WTC11 (cell line): ENCODE data around the gene APEX2. TPM values are rescaled to one million over a fixed set of nuclear protein-coding genes. Genes with fewer than 3 reads are reported as not detected.

Experiments used
- ATAC-seq: fragments of 200-7000 bp; cut with Tn5 transposase; 2 replicates; pipeline ENCODE4 v1.10.0; 2021; ENCODE audit warnings: mild to moderate bottlenecking, moderate library complexity
- Bru-seq: library from RNA; stranded (reverse); fragments of 400-500 nt; gene quantifications from one replicate; lab custom pipeline; 2021; lab: Mats Ljungman, UMichigan
- CTCF ChIA-PET: fragments of 300-600 bp; sonication (Branson Sonifier 250); formaldehyde crosslinking; loops from one replicate; lab custom pipeline; 2021; ENCODE audit warnings: antibody characterized with exemption; lab: Charles Lee
- POLR2A ChIA-PET: fragments of 350-600 bp; sonication (Branson Sonifier 250); formaldehyde crosslinking; loops from one replicate; lab custom pipeline; 2021; ENCODE audit warnings: antibody characterized with exemption; lab: Charles Lee
- DNase-seq: peaks from one replicate; pipeline ENCODE4 v3.0.0; 2021; ENCODE audit warnings: low spot score
- H3K27ac Mint-ChIP-seq: 2 replicates; pipeline ENCODE4 v1.8.0; 2021; ENCODE audit warnings: mixed read lengths
- H3K27me3 Mint-ChIP-seq: 2 replicates; pipeline ENCODE4 v1.8.0; 2021; ENCODE audit warnings: low read depth, mild to moderate bottlenecking, moderate library complexity, mixed read lengths
- H3K36me3 Mint-ChIP-seq: 2 replicates; pipeline ENCODE4 v1.8.0; 2021; ENCODE audit warnings: mixed read lengths
- H3K4me1 Mint-ChIP-seq: 2 replicates; pipeline ENCODE4 v1.8.0; 2022; ENCODE audit warnings: mixed read lengths
- H3K4me3 Mint-ChIP-seq: 2 replicates; pipeline ENCODE4 v1.8.0; 2021; ENCODE audit warnings: mild to moderate bottlenecking, moderate library complexity, mixed read lengths
- H3K9me3 Mint-ChIP-seq: 2 replicates; pipeline ENCODE4 v1.8.0; 2021; ENCODE audit warnings: mixed read lengths
- CREB1 ChIP-seq: sonication (generic); formaldehyde crosslinking; IDR thresholded peaks from 2 replicates; pipeline ENCODE4 v1.8.0; 2023; ENCODE audit warnings: mild to moderate bottlenecking, missing genetic modification reagents
- CTCF ChIP-seq: fragments of 200-600 bp; IDR thresholded peaks from 2 replicates; pipeline ENCODE4 v1.8.0; 2022; ENCODE audit warnings: antibody characterized with exemption
- E2F1 ChIP-seq: sonication (generic); formaldehyde crosslinking; IDR thresholded peaks from 2 replicates; pipeline ENCODE4 v1.8.0; 2022; ENCODE audit warnings: mild to moderate bottlenecking, missing genetic modification reagents
- EMX1 ChIP-seq: fragments of 250-450 bp; sonication (Bioruptor Pico); IDR thresholded peaks from 2 replicates; pipeline ENCODE4 v1.8.0; 2021; ENCODE audit warnings: mild to moderate bottlenecking
- JUN ChIP-seq: sonication (generic); formaldehyde crosslinking; IDR thresholded peaks from 2 replicates; pipeline ENCODE4 v1.8.0; 2023; ENCODE audit warnings: mild to moderate bottlenecking, missing genetic modification reagents
- NFYB ChIP-seq: sonication (generic); formaldehyde crosslinking; conservative IDR thresholded peaks from 2 replicates; pipeline ENCODE4 v1.8.0; 2022; ENCODE audit warnings: low read depth, missing genetic modification reagents
- NR1H2 ChIP-seq: sonication (generic); formaldehyde crosslinking; IDR thresholded peaks from 2 replicates; pipeline ENCODE4 v1.9.0; 2021; ENCODE audit warnings: mild to moderate bottlenecking, moderate library complexity, missing genetic modification reagents
- TEAD4 ChIP-seq: sonication (generic); formaldehyde crosslinking; IDR thresholded peaks from 2 replicates; pipeline ENCODE4 v1.8.0; 2022; ENCODE audit warnings: mild to moderate bottlenecking, missing genetic modification reagents
- ZBTB21 ChIP-seq: sonication (generic); formaldehyde crosslinking; IDR thresholded peaks from 2 replicates; pipeline ENCODE4 v1.8.1; 2023; ENCODE audit warnings: mild to moderate bottlenecking, missing genetic modification reagents, borderline replicate concordance
- ZNF232 ChIP-seq: sonication (generic); formaldehyde crosslinking; IDR thresholded peaks from 2 replicates; pipeline ENCODE4 v1.8.0; 2022; ENCODE audit warnings: mild to moderate bottlenecking, missing genetic modification reagents
- ZNF425 ChIP-seq: fragments of 250-450 bp; sonication (Bioruptor Pico); conservative IDR thresholded peaks from 2 replicates; pipeline ENCODE4 v1.9.0; 2021; ENCODE audit warnings: mild to moderate bottlenecking
- long read RNA-seq, 3 experiments: library from RNA in 1 of 3; library from capped mRNA in 1 of 3; library from polyadenylated mRNA in 1 of 3; unstranded in 2 of 3; stranded (forward) in 1 of 3; transcript quantifications; one replicate each; pipeline ENCODE4 v2.0.0, GENCODE V29; 2021
- total RNA-seq: library from RNA; stranded (reverse); gene quantifications from 3 replicates; pipeline ENCODE4 v1.2.3, GENCODE V29; 2021
- TF ChIP-seq, protein P1 (sequence below): sonication (generic); formaldehyde crosslinking; conservative IDR thresholded peaks from 2 replicates; pipeline ENCODE4 v1.8.1; 2022; ENCODE audit warnings: mild to moderate bottlenecking, missing genetic modification reagents
- TF ChIP-seq, protein P2 (sequence below): sonication (generic); formaldehyde crosslinking; IDR thresholded peaks from 2 replicates; pipeline ENCODE4 v1.8.1; 2023; ENCODE audit warnings: mild to moderate bottlenecking, missing genetic modification reagents
- TF ChIP-seq, protein P3 (sequence below): fragments of 250-450 bp; sonication (Bioruptor Pico); IDR thresholded peaks from 2 replicates; pipeline ENCODE4 v1.9.0; 2021; ENCODE audit warnings: mild to moderate bottlenecking, borderline replicate concordance
- TF ChIP-seq, protein P4 (sequence below): sonication (generic); formaldehyde crosslinking; IDR thresholded peaks from 2 replicates; pipeline ENCODE4 v1.8.1; 2022; ENCODE audit warnings: mild to moderate bottlenecking, missing genetic modification reagents, moderate library complexity, borderline replicate concordance

APEX2 gene, protein sequence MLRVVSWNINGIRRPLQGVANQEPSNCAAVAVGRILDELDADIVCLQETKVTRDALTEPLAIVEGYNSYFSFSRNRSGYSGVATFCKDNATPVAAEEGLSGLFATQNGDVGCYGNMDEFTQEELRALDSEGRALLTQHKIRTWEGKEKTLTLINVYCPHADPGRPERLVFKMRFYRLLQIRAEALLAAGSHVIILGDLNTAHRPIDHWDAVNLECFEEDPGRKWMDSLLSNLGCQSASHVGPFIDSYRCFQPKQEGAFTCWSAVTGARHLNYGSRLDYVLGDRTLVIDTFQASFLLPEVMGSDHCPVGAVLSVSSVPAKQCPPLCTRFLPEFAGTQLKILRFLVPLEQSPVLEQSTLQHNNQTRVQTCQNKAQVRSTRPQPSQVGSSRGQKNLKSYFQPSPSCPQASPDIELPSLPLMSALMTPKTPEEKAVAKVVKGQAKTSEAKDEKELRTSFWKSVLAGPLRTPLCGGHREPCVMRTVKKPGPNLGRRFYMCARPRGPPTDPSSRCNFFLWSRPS
- total RNA-seq (18.7 to 19.9 TPM (median 19.3 TPM) in 3 replicates), Bru-seq, nascent RNA (percentile 87 among the genes with signal in this experiment)
- long read RNA-seq, experiment 1, transcript APEX2-202 (5 exons, 728 nt), result minor isoform, 8 of 80 reads
- long read RNA-seq, experiment 1, transcript APEX2-201 (6 exons, 3,245 nt), result major isoform, 61 of 80 reads
- long read RNA-seq, experiment 1, partial matches to known transcripts, result 6 of 80 reads
- long read RNA-seq, experiment 1, other reads (novel, unspliced or antisense), result 5 of 80 reads
- long read RNA-seq, experiment 2, transcript APEX2-201 (6 exons, 3,245 nt), result major isoform, 26 of 40 reads
- long read RNA-seq, experiment 2, partial matches to known transcripts, result 4 of 40 reads
- long read RNA-seq, experiment 2, other reads (novel, unspliced or antisense), result 10 of 40 reads
- long read RNA-seq, experiment 3, transcript APEX2-202 (5 exons, 728 nt), result minor isoform, 8 of 102 reads
- long read RNA-seq, experiment 3, transcript APEX2-201 (6 exons, 3,245 nt), result major isoform, 87 of 102 reads
- long read RNA-seq, experiment 3, partial matches to known transcripts, result 2 of 102 reads
- long read RNA-seq, experiment 3, other reads (novel, unspliced or antisense), result 5 of 102 reads

GRCh38 chrX:54999717-55000598 is at the start of gene APEX2:
TSS of gene APEX2 (plus strand) at chrX:55000363. CDS start at chrX:55000423, 60 bp downstream.
- peaks cover 9% of the 10 kb centered on the region for H3K4me1 Mint-ChIP-seq
- ATAC-seq (peak; percentile 95), DNase-seq (peak; percentile 81)
- peaks cover 6% of the 10 kb centered on the region for H3K27me3 Mint-ChIP-seq
- no peak for TF ChIP-seq NR1H2 (CRISPR knock-in tag)
- TF ChIP-seq JUN (CRISPR knock-in tag), result no peak
- TF ChIP-seq, protein P1, sequence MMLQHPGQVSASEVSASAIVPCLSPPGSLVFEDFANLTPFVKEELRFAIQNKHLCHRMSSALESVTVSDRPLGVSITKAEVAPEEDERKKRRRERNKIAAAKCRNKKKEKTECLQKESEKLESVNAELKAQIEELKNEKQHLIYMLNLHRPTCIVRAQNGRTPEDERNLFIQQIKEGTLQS (CRISPR knock-in tag), result no peak
- TF ChIP-seq ZNF425 (CRISPR knock-in tag), result no peak
- TF ChIP-seq CREB1, result no peak
- no peak for TF ChIP-seq NFYB
- TF ChIP-seq TEAD4 (CRISPR knock-in tag), result no peak
- no peak for TF ChIP-seq ZBTB21 (CRISPR knock-in tag)
- no peak for TF ChIP-seq E2F1
- no peak for TF ChIP-seq EMX1 (CRISPR knock-in tag)
- TF ChIP-seq, protein P2, sequence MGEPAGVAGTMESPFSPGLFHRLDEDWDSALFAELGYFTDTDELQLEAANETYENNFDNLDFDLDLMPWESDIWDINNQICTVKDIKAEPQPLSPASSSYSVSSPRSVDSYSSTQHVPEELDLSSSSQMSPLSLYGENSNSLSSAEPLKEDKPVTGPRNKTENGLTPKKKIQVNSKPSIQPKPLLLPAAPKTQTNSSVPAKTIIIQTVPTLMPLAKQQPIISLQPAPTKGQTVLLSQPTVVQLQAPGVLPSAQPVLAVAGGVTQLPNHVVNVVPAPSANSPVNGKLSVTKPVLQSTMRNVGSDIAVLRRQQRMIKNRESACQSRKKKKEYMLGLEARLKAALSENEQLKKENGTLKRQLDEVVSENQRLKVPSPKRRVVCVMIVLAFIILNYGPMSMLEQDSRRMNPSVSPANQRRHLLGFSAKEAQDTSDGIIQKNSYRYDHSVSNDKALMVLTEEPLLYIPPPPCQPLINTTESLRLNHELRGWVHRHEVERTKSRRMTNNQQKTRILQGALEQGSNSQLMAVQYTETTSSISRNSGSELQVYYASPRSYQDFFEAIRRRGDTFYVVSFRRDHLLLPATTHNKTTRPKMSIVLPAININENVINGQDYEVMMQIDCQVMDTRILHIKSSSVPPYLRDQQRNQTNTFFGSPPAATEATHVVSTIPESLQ, result no peak
- H3K27ac Mint-ChIP-seq, result peak within 1 kb of the TSS; percentile 89
- POLR2A ChIA-PET, result interaction anchor here (0.7 to 1.7 kb wide), 5 partner anchors 9 to 361 kb away, joined by 3 to 9 read pairs (median 4); no protein-coding TSS in a partner anchor
- H3K9me3 Mint-ChIP-seq, result no peaks in the 10 kb centered on the region
- peak within 1 kb of the TSS; percentile 96 for H3K4me3 Mint-ChIP-seq
- peaks cover 15% of the 10 kb centered on the region for H3K36me3 Mint-ChIP-seq
- CTCF ChIA-PET, result interaction anchor here (0.7 to 2.6 kb wide), 5 partner anchors 9 to 360 kb away, joined by 3 to 7 read pairs (median 4); partner anchors contain the start of gene TRO

DNA sequence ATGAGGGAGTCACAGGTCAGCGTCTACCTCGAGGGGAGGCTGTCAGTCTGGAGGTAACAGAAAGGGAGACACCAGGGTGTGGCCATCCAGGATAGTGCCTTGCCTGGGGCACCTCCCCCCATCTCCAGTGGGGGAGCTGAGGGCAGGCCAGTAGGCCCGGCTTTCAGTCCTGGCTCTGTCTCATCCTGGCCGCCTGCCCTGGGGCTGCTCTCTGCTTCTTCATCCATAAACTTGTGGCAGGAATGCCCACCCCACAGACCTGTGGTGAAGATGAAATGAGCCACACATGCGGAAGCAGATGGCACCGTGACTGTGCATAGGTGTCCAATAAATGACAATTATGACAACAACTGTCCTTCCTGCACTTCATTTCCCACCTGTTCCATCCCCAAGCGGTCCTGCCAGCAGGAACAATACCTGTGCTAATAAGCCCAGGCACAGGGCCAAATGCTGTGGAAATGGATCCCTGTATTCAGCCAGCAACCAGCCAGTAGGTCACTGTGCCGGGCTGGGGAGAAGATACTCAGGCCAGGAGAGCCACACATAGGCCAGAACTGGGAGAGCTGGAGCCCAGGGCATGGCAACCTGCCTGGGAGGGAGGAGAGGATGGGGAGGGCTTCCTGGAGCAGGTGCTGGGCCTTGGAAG is 49.3 kb upstream of the APEX2 start:
- DNase-seq (no peak), ATAC-seq (no peak)
- H3K27me3 Mint-ChIP-seq, result no peaks in the 10 kb centered on the region; the same call in none of the 2 replicates
- no peaks in the 10 kb centered on the region for H3K36me3 Mint-ChIP-seq
- ChIA-PET CTCF (no interaction called here), POLR2A (no interaction called here)
- no peaks in the 10 kb centered on the region for H3K4me1 Mint-ChIP-seq
- H3K9me3 Mint-ChIP-seq, result no peaks in the 10 kb centered on the region
- H3K4me3 Mint-ChIP-seq, result no peak overlapping the region
- no peak overlapping the region for H3K27ac Mint-ChIP-seq
- no peak for TF ChIP-seq ZNF232
- TF ChIP-seq CTCF, result no peak
- TF ChIP-seq, protein P3, sequence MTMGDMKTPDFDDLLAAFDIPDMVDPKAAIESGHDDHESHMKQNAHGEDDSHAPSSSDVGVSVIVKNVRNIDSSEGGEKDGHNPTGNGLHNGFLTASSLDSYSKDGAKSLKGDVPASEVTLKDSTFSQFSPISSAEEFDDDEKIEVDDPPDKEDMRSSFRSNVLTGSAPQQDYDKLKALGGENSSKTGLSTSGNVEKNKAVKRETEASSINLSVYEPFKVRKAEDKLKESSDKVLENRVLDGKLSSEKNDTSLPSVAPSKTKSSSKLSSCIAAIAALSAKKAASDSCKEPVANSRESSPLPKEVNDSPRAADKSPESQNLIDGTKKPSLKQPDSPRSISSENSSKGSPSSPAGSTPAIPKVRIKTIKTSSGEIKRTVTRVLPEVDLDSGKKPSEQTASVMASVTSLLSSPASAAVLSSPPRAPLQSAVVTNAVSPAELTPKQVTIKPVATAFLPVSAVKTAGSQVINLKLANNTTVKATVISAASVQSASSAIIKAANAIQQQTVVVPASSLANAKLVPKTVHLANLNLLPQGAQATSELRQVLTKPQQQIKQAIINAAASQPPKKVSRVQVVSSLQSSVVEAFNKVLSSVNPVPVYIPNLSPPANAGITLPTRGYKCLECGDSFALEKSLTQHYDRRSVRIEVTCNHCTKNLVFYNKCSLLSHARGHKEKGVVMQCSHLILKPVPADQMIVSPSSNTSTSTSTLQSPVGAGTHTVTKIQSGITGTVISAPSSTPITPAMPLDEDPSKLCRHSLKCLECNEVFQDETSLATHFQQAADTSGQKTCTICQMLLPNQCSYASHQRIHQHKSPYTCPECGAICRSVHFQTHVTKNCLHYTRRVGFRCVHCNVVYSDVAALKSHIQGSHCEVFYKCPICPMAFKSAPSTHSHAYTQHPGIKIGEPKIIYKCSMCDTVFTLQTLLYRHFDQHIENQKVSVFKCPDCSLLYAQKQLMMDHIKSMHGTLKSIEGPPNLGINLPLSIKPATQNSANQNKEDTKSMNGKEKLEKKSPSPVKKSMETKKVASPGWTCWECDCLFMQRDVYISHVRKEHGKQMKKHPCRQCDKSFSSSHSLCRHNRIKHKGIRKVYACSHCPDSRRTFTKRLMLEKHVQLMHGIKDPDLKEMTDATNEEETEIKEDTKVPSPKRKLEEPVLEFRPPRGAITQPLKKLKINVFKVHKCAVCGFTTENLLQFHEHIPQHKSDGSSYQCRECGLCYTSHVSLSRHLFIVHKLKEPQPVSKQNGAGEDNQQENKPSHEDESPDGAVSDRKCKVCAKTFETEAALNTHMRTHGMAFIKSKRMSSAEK (CRISPR knock-in tag), result no peak
- TF ChIP-seq, protein P4, sequence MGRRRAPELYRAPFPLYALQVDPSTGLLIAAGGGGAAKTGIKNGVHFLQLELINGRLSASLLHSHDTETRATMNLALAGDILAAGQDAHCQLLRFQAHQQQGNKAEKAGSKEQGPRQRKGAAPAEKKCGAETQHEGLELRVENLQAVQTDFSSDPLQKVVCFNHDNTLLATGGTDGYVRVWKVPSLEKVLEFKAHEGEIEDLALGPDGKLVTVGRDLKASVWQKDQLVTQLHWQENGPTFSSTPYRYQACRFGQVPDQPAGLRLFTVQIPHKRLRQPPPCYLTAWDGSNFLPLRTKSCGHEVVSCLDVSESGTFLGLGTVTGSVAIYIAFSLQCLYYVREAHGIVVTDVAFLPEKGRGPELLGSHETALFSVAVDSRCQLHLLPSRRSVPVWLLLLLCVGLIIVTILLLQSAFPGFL (CRISPR knock-in tag), result no peak
